Natural killer cell treated with Interleukin-12 subunit alpha and Interleukin-12 subunit beta and Interleukin-15 and Interleukin-18, amount 100 ng/mL, for 72 hours (primary cell): ENCODE data around the gene SETDB2. TPM values are rescaled to one million over a fixed set of nuclear protein-coding genes. Genes with fewer than 3 reads are reported as not detected.

ENCODE experiments used
- ATAC-seq, 2 donors: fragments of 150-1000 bp; cut with Tn5 transposase in 1 of 2; sonication (Bioruptor Pico), chemical (Tn5 transposase) in 1 of 2; 2 replicates each; pipeline ENCODE4 v1.10.0; 2021
- DNase-seq: peaks from one replicate; pipeline ENCODE4 v3.0.0; 2022; ENCODE audit warnings: low spot score
- H3K27ac Mint-ChIP-seq, 2 donors: 1 replicate in 1 of 2; 2 replicates in 1 of 2; pipeline ENCODE4 v1.8.0; 2022; ENCODE audit warnings: mixed read lengths in 2 of 2, mild to moderate bottlenecking in 1 of 2, moderate library complexity in 1 of 2
- H3K27me3 Mint-ChIP-seq, 2 donors: 1 replicate in 1 of 2; 2 replicates in 1 of 2; pipeline ENCODE4 v1.8.0; 2022; ENCODE audit warnings: mixed read lengths in 2 of 2
- H3K36me3 Mint-ChIP-seq: one replicate; pipeline ENCODE4 v1.8.0; 2022; ENCODE audit warnings: mixed read lengths
- H3K4me1 Mint-ChIP-seq, 2 donors: 1 replicate in 1 of 2; 2 replicates in 1 of 2; pipeline ENCODE4 v1.8.0; 2022; ENCODE audit warnings: low read depth in 2 of 2, mixed read lengths in 2 of 2, mild to moderate bottlenecking in 1 of 2
- H3K4me3 Mint-ChIP-seq: one replicate; pipeline ENCODE4 v1.8.0; 2022; ENCODE audit warnings: mixed read lengths
- H3K9me3 Mint-ChIP-seq: 2 replicates; pipeline ENCODE4 v1.8.0; 2022; ENCODE audit warnings: mixed read lengths
- total RNA-seq, 2 donors: library from RNA; stranded (reverse); gene quantifications; one replicate each; pipeline ENCODE4 v1.2.3, GENCODE V29; 2022

Gene SETDB2
- total RNA-seq, 2 donors from 2014 or later: 9.8 to 14.0 TPM

DNA sequence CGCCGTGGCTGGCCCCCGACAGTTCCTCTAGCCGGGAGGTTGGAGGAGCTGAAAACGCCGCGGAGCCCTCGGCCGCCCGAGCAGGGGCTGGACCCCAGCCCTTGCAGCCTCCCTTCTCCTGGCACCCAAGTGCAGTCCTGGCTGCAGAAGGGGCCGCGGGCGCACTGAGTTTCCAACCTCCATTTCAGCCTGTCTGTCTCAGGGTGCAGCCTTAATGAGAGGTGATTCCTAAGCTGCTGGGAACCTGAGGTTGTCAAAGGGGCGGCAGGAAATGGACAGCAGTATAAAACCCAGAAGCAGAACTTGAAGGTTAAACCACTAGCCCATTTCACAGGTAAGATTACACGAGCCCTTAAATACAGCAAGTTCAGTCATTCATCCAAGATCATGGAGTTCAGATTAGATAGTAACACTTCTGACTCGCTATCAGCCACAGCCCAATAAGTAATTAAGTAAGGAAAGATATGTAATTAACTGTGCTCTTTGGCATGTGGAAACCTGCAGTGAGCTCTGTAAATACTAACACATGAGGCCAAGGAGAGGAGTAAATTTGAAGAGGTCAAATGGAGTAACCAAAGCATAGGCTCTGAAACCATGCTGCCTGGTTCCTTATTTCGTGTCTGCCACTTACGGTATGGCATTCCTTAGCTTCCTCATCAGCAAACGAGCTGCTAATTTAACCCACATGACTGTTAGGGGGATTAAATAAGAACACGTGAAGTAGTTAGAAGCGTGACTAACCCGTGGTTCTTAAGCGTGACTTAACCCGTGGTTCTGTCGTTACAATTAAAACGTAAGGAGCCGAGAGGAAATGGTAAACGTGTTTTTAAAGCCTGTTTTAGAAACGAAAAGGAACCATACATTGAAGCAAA lies 686 bp downstream of the SETDB2 start:
- Mint-ChIP-seq H3K4me1 (peaks cover 29 to 35% of the 10 kb centered on the region in 2 donors), H3K4me3 (peak overlapping the region; percentile 93), H3K36me3 (no peaks in the 10 kb centered on the region), H3K27me3 (no peaks in the 10 kb centered on the region), H3K27ac (peak overlapping the region; percentile 91 to 96), H3K9me3 (no peaks in the 10 kb centered on the region)
- ATAC-seq: no peak
- DNase-seq: no peak

- Mint-ChIP-seq H3K36me3 (no peaks in the 10 kb centered on the region), H3K27me3 (no peaks in the 10 kb centered on the region), H3K9me3 (no peaks in the 10 kb centered on the region), H3K4me1 (peaks cover 36 to 43% of the 10 kb centered on the region in 2 donors), H3K27ac (peak overlapping the region; percentile 91 to 96), H3K4me3 (peak overlapping the region; percentile 93)
- ATAC-seq (no peak), DNase-seq (no peak)
These were observed 2.4 kb downstream of the SETDB2 start for GRCh38 chr13:49446473-49446872.

DNA sequence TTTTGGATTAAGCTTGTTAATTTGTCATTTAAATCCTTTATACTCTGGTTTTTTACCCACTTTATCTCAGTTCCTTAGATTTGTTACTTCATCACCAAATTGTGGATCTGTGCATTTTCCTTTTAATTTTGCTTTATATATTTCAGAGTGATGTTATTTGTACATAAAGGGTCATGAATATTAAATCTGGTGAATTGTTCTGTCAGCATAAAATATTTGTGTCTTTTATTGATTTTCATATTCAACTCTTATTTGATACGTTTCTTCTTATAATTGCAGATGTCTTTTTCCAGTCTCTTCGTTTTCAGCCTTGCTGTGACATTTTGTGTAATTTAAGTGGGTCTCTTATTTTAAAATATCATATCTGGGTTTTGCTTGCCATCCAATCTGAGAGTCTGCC lies 4.7 kb downstream of the SETDB2 start:
- Mint-ChIP-seq H3K27me3 (no peaks in the 10 kb centered on the region), H3K27ac (peak overlapping the region; percentile 34 to 74), H3K9me3 (no peaks in the 10 kb centered on the region), H3K36me3 (no peaks in the 10 kb centered on the region), H3K4me1 (peaks cover 28 to 37% of the 10 kb centered on the region in 2 donors), H3K4me3 (no peak overlapping the region)
- ATAC-seq: no peak
- DNase-seq: no peak

GRCh38 chr13:49450105-49450819 lies 6.2 kb downstream of the SETDB2 start:
- Mint-ChIP-seq H3K27me3 (no peaks in the 10 kb centered on the region), H3K4me3 (peak overlapping the region; percentile 56), H3K27ac (peak overlapping the region; percentile 34 to 74), H3K9me3 (no peaks in the 10 kb centered on the region), H3K4me1 (peaks cover 22 to 35% of the 10 kb centered on the region in 2 donors), H3K36me3 (no peaks in the 10 kb centered on the region)
- ATAC-seq: peak in 1 of 2 donors; percentile 66
- no peak for DNase-seq

GRCh38 chr13:49452725-49453457 lies 8.8 kb downstream of the SETDB2 start:
- peaks cover 13 to 27% of the 10 kb centered on the region in 2 donors for H3K4me1 Mint-ChIP-seq
- no peak overlapping the region for H3K4me3 Mint-ChIP-seq
- H3K9me3 Mint-ChIP-seq: no peaks in the 10 kb centered on the region
- H3K36me3 Mint-ChIP-seq: no peaks in the 10 kb centered on the region
- DNase-seq: no peak
- H3K27ac Mint-ChIP-seq: no peak overlapping the region
- no peak for ATAC-seq
- no peaks in the 10 kb centered on the region for H3K27me3 Mint-ChIP-seq

DNA sequence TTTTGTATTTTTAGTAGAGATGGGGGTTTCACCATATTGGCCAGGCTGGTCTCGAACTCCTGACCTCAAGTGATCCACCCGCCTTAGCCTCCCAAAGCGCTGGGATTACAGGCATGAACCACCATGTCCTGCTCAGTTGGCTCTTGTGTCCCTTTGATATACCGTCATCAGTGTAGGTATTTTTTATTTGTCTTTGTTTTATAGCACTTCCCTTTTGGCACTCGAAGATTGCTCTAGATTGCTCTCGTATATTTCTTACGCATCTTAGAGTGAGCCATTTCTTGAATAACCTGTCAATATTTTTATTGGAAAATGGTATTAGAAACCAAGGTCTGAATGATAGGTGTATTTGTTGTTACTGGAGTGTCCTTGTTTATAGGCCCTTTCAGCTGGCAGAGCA lies 9.4 kb downstream of the SETDB2 start:
- H3K4me3 Mint-ChIP-seq: no peak overlapping the region
- DNase-seq: no peak
- H3K27me3 Mint-ChIP-seq: no peaks in the 10 kb centered on the region
- H3K4me1 Mint-ChIP-seq: peaks cover 13 to 27% of the 10 kb centered on the region in 2 donors
- H3K27ac Mint-ChIP-seq: no peak overlapping the region
- no peaks in the 10 kb centered on the region for H3K9me3 Mint-ChIP-seq
- ATAC-seq: no peak
- no peaks in the 10 kb centered on the region for H3K36me3 Mint-ChIP-seq

DNA sequence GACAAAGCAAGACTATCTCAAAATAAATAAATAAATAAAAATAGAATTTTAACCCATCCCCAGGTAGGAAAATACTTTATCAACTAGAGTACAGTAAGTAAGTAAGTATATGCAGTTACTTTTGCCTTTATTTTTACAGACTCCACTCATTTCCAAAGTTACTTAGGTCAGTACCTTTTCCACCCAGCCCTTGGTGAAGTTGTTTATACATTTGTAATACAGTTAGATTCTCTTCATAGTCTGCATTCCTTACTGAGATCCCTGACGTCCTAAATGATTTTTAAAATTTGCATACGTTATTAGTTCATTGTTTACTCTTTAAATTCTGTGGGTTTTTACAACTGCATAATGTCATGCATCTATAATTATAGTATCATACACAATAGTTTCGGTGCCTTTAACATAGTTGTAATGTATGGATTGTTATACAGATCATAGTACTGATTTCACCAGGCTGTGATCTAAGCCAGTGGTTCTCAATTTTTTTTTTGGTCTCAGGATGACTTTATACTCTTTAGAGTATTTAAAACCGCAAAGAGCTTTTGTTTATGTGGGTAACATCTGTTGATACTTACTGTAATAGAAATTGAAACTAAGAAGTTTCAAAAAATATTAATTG lies 10.4 kb downstream of the SETDB2 start:
- Mint-ChIP-seq H3K27ac (peak overlapping the region; percentile 77 to 85), H3K4me3 (peak overlapping the region; percentile 59), H3K27me3 (no peaks in the 10 kb centered on the region), H3K4me1 (peaks cover 13 to 24% of the 10 kb centered on the region in 2 donors), H3K36me3 (no peaks in the 10 kb centered on the region), H3K9me3 (no peaks in the 10 kb centered on the region)
- ATAC-seq: peak; percentile 71 to 95
- no peak for DNase-seq

DNA sequence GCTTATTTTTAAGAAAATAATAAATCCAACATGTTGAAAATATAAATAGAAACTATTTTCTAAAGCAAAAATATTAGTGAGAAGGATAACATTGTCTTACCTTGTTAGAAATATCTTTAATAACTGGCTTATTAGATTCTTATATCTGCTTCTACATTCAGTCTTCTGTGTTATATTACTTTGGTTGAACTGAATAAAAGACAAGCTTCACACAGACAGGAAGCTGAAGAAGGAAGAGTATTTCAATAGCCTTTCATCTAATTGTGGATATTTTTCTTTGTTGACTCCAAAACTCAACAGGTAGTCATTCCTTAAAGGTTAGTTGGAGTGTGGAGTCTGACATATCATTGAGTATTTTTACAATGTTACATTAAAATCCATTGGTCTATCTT lies 10.9 kb downstream of the SETDB2 start:
- H3K36me3 Mint-ChIP-seq: no peaks in the 10 kb centered on the region
- ATAC-seq (no peak), DNase-seq (no peak)
- H3K9me3 Mint-ChIP-seq: no peaks in the 10 kb centered on the region
- peaks cover 9 to 19% of the 10 kb centered on the region in 2 donors for H3K4me1 Mint-ChIP-seq
- peak overlapping the region; percentile 77 to 85 for H3K27ac Mint-ChIP-seq
- H3K4me3 Mint-ChIP-seq: no peak overlapping the region
- no peaks in the 10 kb centered on the region for H3K27me3 Mint-ChIP-seq

GRCh38 chr13:49456156-49456555 lies 12.1 kb downstream of the SETDB2 start:
- H3K36me3 Mint-ChIP-seq: no peaks in the 10 kb centered on the region
- peaks cover 4 to 13% of the 10 kb centered on the region in 2 donors for H3K4me1 Mint-ChIP-seq
- H3K4me3 Mint-ChIP-seq: no peak overlapping the region
- ATAC-seq: no peak
- no peak overlapping the region for H3K27ac Mint-ChIP-seq
- H3K27me3 Mint-ChIP-seq: no peaks in the 10 kb centered on the region
- H3K9me3 Mint-ChIP-seq: no peaks in the 10 kb centered on the region
- DNase-seq: no peak

DNA sequence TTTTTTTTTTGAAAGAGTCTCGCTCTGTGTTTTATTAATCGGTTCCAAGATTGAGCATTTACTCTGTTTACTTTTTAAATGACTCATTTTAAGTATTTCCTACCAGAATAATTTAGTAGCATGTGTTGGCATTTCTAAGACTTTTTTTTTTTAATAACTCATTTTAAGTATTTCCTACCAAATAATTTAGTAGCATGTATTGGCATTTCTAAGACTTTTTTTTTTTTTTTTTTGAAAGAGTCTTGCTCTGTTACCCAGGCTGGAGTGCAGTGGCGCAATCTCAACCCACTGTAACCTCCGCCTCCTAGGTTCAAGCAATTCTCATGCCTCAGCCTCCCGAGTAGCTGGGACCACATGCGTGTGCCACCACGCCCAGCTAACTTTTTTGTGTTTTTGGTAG lies 13.1 kb downstream of the SETDB2 start:
- Mint-ChIP-seq H3K27me3 (no peaks in the 10 kb centered on the region), H3K4me3 (no peak overlapping the region), H3K27ac (no peak overlapping the region), H3K9me3 (no peaks in the 10 kb centered on the region), H3K4me1 (peaks cover 4 to 13% of the 10 kb centered on the region in 2 donors), H3K36me3 (peaks cover 3% of the 10 kb centered on the region)
- no peak for ATAC-seq
- no peak for DNase-seq

GRCh38 chr13:49459580-49459979 lies 15.5 kb downstream of the SETDB2 start:
- Mint-ChIP-seq H3K9me3 (no peaks in the 10 kb centered on the region), H3K27ac (no peak overlapping the region), H3K36me3 (peaks cover 15% of the 10 kb centered on the region), H3K4me1 (peaks cover 1 to 2% of the 10 kb centered on the region in 2 donors), H3K4me3 (no peak overlapping the region), H3K27me3 (no peaks in the 10 kb centered on the region)
- DNase-seq (no peak), ATAC-seq (peak in 1 of 2 donors; percentile 49)

DNA sequence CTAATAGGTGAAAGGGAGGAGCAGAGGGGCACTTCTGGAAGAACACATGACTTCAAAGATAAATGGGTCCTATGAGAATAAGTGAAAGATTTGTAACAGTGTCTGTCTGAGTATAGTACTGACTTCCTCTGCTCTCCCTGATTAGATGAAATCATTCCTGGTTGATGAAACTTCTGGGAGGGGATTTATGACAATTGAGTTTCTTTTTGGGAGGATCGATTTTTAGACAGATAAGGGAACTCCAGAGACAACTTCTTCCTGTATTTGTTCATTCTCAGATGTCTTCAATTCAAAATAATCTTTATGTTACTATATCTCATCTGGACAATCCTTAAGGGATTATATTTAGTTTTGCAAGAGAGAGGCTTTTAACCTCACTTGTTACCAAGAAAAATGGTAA lies 20.0 kb downstream of the SETDB2 start:
- ATAC-seq: no peak
- no peaks in the 10 kb centered on the region for H3K27me3 Mint-ChIP-seq
- peaks cover 15% of the 10 kb centered on the region for H3K36me3 Mint-ChIP-seq
- H3K4me3 Mint-ChIP-seq: no peak overlapping the region
- no peak for DNase-seq
- H3K27ac Mint-ChIP-seq: no peak overlapping the region
- no peaks in the 10 kb centered on the region for H3K4me1 Mint-ChIP-seq
- no peaks in the 10 kb centered on the region for H3K9me3 Mint-ChIP-seq

DNA sequence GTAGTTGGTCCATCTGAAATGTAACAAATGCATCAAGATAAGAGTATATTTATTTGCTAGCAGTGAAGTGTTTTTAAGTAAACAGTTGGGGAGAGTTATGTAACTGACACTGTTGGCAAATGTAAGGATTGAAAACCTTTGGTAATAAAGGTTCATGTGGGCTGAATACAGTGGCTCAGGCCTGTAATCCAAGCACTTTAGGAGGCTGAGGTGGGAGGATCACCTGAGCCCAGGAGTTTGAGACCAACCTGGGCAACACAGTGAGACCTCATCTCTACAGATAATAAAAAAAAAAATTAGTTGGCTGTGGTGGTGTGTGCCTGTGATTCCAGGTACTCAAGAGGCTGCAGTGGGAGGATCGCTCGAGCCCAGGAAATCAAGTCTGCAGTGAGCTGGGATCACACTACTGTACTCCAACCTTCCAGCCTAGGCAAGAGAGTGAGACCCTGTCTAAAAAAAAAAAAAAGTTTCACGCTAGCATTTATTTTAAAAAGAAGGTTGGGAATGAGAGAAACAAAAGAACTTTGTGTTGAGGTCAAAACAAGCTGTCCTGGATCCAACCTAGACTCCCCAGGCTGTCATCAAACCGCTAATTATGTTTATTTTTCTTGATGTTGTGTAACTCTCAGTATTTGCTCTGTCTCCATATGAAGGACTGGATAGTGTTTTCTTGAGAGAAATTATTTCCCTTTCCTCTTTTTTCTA lies 20.7 kb downstream of the SETDB2 start:
- Mint-ChIP-seq H3K27ac (no peak overlapping the region), H3K36me3 (peaks cover 19% of the 10 kb centered on the region)
- ATAC-seq: no peak

More for the DNA sequence above, 20.7 kb downstream of the SETDB2 start:
- no peaks in the 10 kb centered on the region for H3K4me1 Mint-ChIP-seq
- no peak for DNase-seq
- no peaks in the 10 kb centered on the region for H3K9me3 Mint-ChIP-seq
- H3K27me3 Mint-ChIP-seq: no peaks in the 10 kb centered on the region
- no peak overlapping the region for H3K4me3 Mint-ChIP-seq
